HCT116 (cell line): Measurements from ENCODE around the gene MAP3K9. TPM values are rescaled to one million over a fixed set of nuclear protein-coding genes. Genes with fewer than 3 reads are reported as not detected.

Experiments
- ATAC-seq: fragments of 200-7000 bp; cut with Tn5 transposase; 2 replicates; pipeline ENCODE4 v1.9.1; 2020; ENCODE audit warnings: mild to moderate bottlenecking, moderate library complexity
- BruUV-seq: library from RNA; stranded (reverse); fragments of 400-500 nt; replicated peaks from 2 replicates; lab custom pipeline; 2021; lab: Mats Ljungman, UMichigan
- CTCF ChIA-PET: fragments of 300-600 bp; sonication (Branson Sonifier 250); formaldehyde crosslinking; loops from one replicate; lab custom pipeline; 2021; ENCODE audit warnings: antibody characterized with exemption; lab: Charles Lee
- POLR2A ChIA-PET: fragments of 300-600, 350-600 bp; sonication (Branson Sonifier 250); formaldehyde crosslinking; loops from one replicate; lab custom pipeline; 2021; ENCODE audit warnings: antibody characterized with exemption; lab: Charles Lee
- RAD21 ChIA-PET, 2 experiments: fragments of 300-600 bp; sonication (Branson Sonifier 250); formaldehyde crosslinking; loops; one replicate each; lab custom pipeline; 2023; ENCODE audit warnings: low total read pairs in 2 of 2; ENCODE audit not compliant: uncharacterized antibody in 2 of 2, unreplicated experiment in 2 of 2, low non-redundant PET in 1 of 2; lab: Charles Lee
- DNase-seq: peaks from one replicate; pipeline ENCODE4 v3.0.0-alpha.2; 2010; ENCODE audit warnings: low read depth, low spot score
- H2AFZ ChIP-seq: fragments of 200-600 bp; shearing (Covaris generic), sonication (generic); 2 replicates; pipeline ENCODE4 v1.6.1; 2017; ENCODE audit warnings: low read depth, mixed run types, mixed read lengths, antibody characterized with exemption, low read length; ENCODE audit not compliant: poor library complexity, severe bottlenecking
- H3K27ac ChIP-seq: 2 replicates; pipeline ENCODE4 v1.5.1; 2012; ENCODE audit warnings: low read depth, low read length
- H3K27me3 ChIP-seq: fragments of 200-600 bp; sonication (generic); 2 replicates; pipeline ENCODE4 v1.6.1; 2016; ENCODE audit warnings: mixed run types, low read length, mixed read lengths; ENCODE audit not compliant: insufficient read depth
- H3K36me3 ChIP-seq, 2 experiments: fragments of 200-500 bp in 1 of 2; fragments of 200-600 bp in 1 of 2; sonication (Bioruptor generic) in 1 of 2; sonication (generic) in 1 of 2; 2 replicates each; pipeline versions ENCODE4 v1.5.1 to v1.6.1; 2014 to 2016; ENCODE audit warnings: low read length in 2 of 2, inconsistent platforms in 1 of 2, mixed read lengths in 1 of 2, mixed run types in 1 of 2; ENCODE audit not compliant: insufficient read depth in 2 of 2, control insufficient read depth in 1 of 2
- H3K4me1 ChIP-seq, 2 experiments: fragments of 200-600 bp in 1 of 2; sonication (generic) in 1 of 2; 2 replicates each; pipeline versions ENCODE4 v1.5.1 to v1.6.1; 2012 to 2017; ENCODE audit warnings: low read length in 2 of 2, inconsistent platforms in 1 of 2, mild to moderate bottlenecking in 1 of 2, mixed read lengths in 1 of 2, mixed run types in 1 of 2, moderate library complexity in 1 of 2; ENCODE audit not compliant: insufficient read depth in 2 of 2, control insufficient read depth in 1 of 2
- H3K4me2 ChIP-seq: fragments of 200-600 bp; sonication (generic); 2 replicates; pipeline ENCODE4 v1.6.1; 2017; ENCODE audit warnings: mixed run types, low read length, mixed read lengths
- H3K4me3 ChIP-seq, 2 experiments: fragments of 200-600 bp in 1 of 2; sonication (generic) in 1 of 2; replicated peaks in 1 of 2; 2 replicates each; pipeline ENCODE4 v1.5.1; 2011 to 2016; ENCODE audit warnings: low read length in 2 of 2, control low read depth in 1 of 2, low read depth in 1 of 2, mild to moderate bottlenecking in 1 of 2, mixed read lengths in 1 of 2, mixed run types in 1 of 2
- H3K79me2 ChIP-seq: fragments of 200-600 bp; sonication (generic); 2 replicates; pipeline ENCODE4 v1.6.1; 2017; ENCODE audit warnings: mild to moderate bottlenecking, mixed run types, low read length, moderate library complexity, mixed read lengths; ENCODE audit not compliant: insufficient read depth
- H3K9ac ChIP-seq: fragments of 200-600 bp; sonication (generic); 2 replicates; pipeline ENCODE4 v1.6.1; 2016; ENCODE audit warnings: low read length, mixed read lengths
- H3K9me2 ChIP-seq: fragments of 200-600 bp; sonication (generic), shearing (Covaris generic); 2 replicates; pipeline ENCODE4 v1.6.1; 2017; ENCODE audit warnings: mixed run types, mild to moderate bottlenecking, moderate library complexity; ENCODE audit not compliant: insufficient read depth
- H3K9me3 ChIP-seq, 2 experiments: fragments of 200-500 bp in 1 of 2; fragments of 200-600 bp in 1 of 2; sonication (Bioruptor generic) in 1 of 2; sonication (generic) in 1 of 2; 2 replicates each; pipeline ENCODE4 v1.6.1; 2014 to 2017; ENCODE audit warnings: low read length in 2 of 2, mixed read lengths in 2 of 2, inconsistent platforms in 1 of 2, low read depth in 1 of 2, mild to moderate bottlenecking in 1 of 2, mixed run types in 1 of 2, moderate library complexity in 1 of 2; ENCODE audit not compliant: control insufficient read depth in 1 of 2, insufficient read depth in 1 of 2
- H4K20me1 ChIP-seq: fragments of 200-600 bp; sonication (generic), shearing (Covaris generic); 2 replicates; pipeline ENCODE4 v1.6.1; 2017; ENCODE audit warnings: mixed run types, mild to moderate bottlenecking, moderate library complexity; ENCODE audit not compliant: insufficient read depth
- CEBPB ChIP-seq: IDR thresholded peaks from 2 replicates; pipeline ENCODE4 v1.6.1; 2012; ENCODE audit warnings: low read depth
- EGR1 ChIP-seq: IDR thresholded peaks from 2 replicates; pipeline ENCODE4 v1.6.1; 2012; ENCODE audit warnings: low read depth
- ELF1 ChIP-seq: IDR thresholded peaks from 2 replicates; pipeline ENCODE4 v1.6.1; 2012; ENCODE audit warnings: low read depth, borderline replicate concordance
- EZH2phosphoT487 ChIP-seq: fragments of 200-600 bp; IDR thresholded peaks from 2 replicates; pipeline ENCODE4 v1.6.1; 2018; ENCODE audit warnings: antibody characterized with exemption, borderline replicate concordance
- FOSL1 ChIP-seq: IDR thresholded peaks from 2 replicates; pipeline ENCODE4 v1.6.1; 2012; ENCODE audit warnings: low read depth
- JUND ChIP-seq: IDR thresholded peaks from 2 replicates; pipeline ENCODE4 v1.6.1; 2012
- POLR2AphosphoS5 ChIP-seq: IDR thresholded peaks from 2 replicates; pipeline ENCODE4 v1.6.1; 2011; ENCODE audit warnings: mild to moderate bottlenecking, low read depth, low read length, moderate library complexity
- SIN3A ChIP-seq: IDR thresholded peaks from 2 replicates; pipeline ENCODE4 v1.6.1; 2012; ENCODE audit warnings: low read depth
- SP1 ChIP-seq: IDR thresholded peaks from 2 replicates; pipeline ENCODE4 v1.6.1; 2012; ENCODE audit warnings: low read depth
- SRF ChIP-seq: IDR thresholded peaks from 2 replicates; pipeline ENCODE4 v1.6.1; 2012; ENCODE audit warnings: low read depth
- YY1 ChIP-seq: IDR thresholded peaks from 2 replicates; pipeline ENCODE4 v1.6.1; 2011; ENCODE audit warnings: low read length, low read depth, moderate library complexity, mild to moderate bottlenecking; ENCODE audit not compliant: insufficient replicate concordance; ENCODE audit errors: extremely low read depth
- ZFX ChIP-seq: fragments of 450-650 bp; IDR thresholded peaks from 2 replicates; pipeline ENCODE4 v1.6.1; 2017
- ZNF274 ChIP-seq: fragments of 200-500 bp; sonication (Bioruptor generic); IDR thresholded peaks from 2 replicates; pipeline ENCODE4 v1.6.1; 2014; ENCODE audit warnings: mild to moderate bottlenecking, low read depth, low read length, inconsistent platforms
- intact Hi-C: fragments of 100-400 bp; cut with micrococcal nuclease; formaldehyde crosslinking; loops from 2 replicates; pipeline ENCODE4 v1.10.0; 2022
- total RNA-seq: library from RNA; stranded (reverse); gene quantifications from one replicate; pipeline ENCODE4 v1.2.1, GENCODE V29; 2021; ENCODE audit not compliant: unreplicated experiment
- TF ChIP-seq, protein P1 (sequence below): IDR thresholded peaks from 2 replicates; pipeline ENCODE4 v1.6.1; 2012
- TF ChIP-seq, protein P2 (sequence below): IDR thresholded peaks from 2 replicates; pipeline ENCODE4 v1.6.1; 2012
- TF ChIP-seq, protein P3 (sequence below): IDR thresholded peaks from 2 replicates; pipeline ENCODE4 v1.6.1; 2012; ENCODE audit warnings: low read depth
- TF ChIP-seq, protein P4 (sequence below): IDR thresholded peaks from 2 replicates; pipeline ENCODE4 v1.6.1; 2011; ENCODE audit warnings: mild to moderate bottlenecking, low read length, moderate library complexity; ENCODE audit not compliant: insufficient replicate concordance; ENCODE audit errors: extremely low read depth

Gene MAP3K9
- total RNA-seq, 1 experiment from 2014 or later, result 11.7 TPM

DNA sequence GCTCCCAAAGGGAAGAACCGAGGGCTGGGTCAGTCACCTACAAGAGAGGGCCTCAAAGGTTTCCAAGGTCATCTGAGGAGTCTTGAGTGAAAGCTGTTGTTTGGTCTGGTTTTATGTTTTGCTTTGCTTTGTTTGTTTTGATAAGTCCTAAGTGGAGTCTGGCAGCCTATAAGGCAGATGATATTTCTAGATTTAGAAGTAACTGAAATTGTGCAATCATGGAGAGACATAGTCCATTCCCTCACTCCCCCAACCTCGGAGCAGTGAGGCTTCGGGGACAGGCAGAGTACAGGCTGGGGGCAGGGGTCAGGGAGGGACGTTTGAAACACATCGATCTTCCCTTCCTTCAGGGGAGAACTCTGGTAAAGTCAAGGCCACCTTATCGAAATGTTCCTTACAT lies 125.3 kb downstream of the MAP3K9 start:
- POLR2A ChIA-PET, result no interaction called here
- Histone ChIP-seq H3K4me2 (no peak overlapping the region), H3K9me2 (no peaks in the 10 kb centered on the region)

DNA sequence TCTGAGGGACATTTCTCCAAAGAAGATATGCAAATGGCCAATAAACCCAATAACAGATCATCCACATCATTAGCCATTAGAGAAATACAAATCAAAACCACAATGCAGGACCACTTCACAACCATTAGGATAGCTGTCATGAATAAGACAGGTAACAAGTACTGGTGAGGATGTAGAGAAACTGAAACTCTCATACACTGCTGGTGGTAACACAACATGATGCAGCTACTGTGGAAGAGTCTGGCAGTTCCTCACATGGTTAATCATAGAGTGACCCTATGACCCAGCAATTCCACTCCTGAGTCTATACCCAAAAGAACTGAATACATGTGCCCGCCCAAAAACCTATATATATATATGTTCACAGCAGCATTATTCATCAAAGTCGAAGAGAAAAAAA lies 128.6 kb downstream of the MAP3K9 start:
- Histone ChIP-seq H3K4me2 (no peak overlapping the region), H2AFZ (no peak overlapping the region), H3K4me3 (no peak overlapping the region), H3K79me2 (no peaks in the 10 kb centered on the region), H3K4me1 (no peaks in the 10 kb centered on the region), H3K9ac (no peak overlapping the region), H3K9me2 (no peaks in the 10 kb centered on the region), H3K27me3 (no peaks in the 10 kb centered on the region), H3K36me3 (no peaks in the 10 kb centered on the region), H4K20me1 (no peaks in the 10 kb centered on the region), H3K27ac (no peak overlapping the region), H3K9me3 (no peaks in the 10 kb centered on the region)
- ChIA-PET RAD21 (no interaction called here), CTCF (no interaction called here), POLR2A (interaction anchor here (0.6 kb wide), 1 partner anchor 74 kb away, joined by 3 read pairs; no protein-coding TSS in a partner anchor)
- intact Hi-C loops, result no loop called here
- DNase-seq, result no peak
- ATAC-seq, result no peak
- no TSS peak for BruUV-seq
- TF ChIP-seq SRF (no peak), POLR2AphosphoS5 (no peak), SP1 (no peak), CEBPB (no peak), JUND (no peak), EGR1 (no peak), EZH2phosphoT487 (no peak), ELF1 (no peak), ZNF274 (no peak), SIN3A (no peak), YY1 (no peak)
- TF ChIP-seq, protein P1, sequence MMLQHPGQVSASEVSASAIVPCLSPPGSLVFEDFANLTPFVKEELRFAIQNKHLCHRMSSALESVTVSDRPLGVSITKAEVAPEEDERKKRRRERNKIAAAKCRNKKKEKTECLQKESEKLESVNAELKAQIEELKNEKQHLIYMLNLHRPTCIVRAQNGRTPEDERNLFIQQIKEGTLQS, result no peak
- TF ChIP-seq, protein P2, sequence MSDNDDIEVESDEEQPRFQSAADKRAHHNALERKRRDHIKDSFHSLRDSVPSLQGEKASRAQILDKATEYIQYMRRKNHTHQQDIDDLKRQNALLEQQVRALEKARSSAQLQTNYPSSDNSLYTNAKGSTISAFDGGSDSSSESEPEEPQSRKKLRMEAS, result no peak
- TF ChIP-seq, protein P3, sequence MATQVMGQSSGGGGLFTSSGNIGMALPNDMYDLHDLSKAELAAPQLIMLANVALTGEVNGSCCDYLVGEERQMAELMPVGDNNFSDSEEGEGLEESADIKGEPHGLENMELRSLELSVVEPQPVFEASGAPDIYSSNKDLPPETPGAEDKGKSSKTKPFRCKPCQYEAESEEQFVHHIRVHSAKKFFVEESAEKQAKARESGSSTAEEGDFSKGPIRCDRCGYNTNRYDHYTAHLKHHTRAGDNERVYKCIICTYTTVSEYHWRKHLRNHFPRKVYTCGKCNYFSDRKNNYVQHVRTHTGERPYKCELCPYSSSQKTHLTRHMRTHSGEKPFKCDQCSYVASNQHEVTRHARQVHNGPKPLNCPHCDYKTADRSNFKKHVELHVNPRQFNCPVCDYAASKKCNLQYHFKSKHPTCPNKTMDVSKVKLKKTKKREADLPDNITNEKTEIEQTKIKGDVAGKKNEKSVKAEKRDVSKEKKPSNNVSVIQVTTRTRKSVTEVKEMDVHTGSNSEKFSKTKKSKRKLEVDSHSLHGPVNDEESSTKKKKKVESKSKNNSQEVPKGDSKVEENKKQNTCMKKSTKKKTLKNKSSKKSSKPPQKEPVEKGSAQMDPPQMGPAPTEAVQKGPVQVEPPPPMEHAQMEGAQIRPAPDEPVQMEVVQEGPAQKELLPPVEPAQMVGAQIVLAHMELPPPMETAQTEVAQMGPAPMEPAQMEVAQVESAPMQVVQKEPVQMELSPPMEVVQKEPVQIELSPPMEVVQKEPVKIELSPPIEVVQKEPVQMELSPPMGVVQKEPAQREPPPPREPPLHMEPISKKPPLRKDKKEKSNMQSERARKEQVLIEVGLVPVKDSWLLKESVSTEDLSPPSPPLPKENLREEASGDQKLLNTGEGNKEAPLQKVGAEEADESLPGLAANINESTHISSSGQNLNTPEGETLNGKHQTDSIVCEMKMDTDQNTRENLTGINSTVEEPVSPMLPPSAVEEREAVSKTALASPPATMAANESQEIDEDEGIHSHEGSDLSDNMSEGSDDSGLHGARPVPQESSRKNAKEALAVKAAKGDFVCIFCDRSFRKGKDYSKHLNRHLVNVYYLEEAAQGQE, result no peak
- TF ChIP-seq, protein P4, sequence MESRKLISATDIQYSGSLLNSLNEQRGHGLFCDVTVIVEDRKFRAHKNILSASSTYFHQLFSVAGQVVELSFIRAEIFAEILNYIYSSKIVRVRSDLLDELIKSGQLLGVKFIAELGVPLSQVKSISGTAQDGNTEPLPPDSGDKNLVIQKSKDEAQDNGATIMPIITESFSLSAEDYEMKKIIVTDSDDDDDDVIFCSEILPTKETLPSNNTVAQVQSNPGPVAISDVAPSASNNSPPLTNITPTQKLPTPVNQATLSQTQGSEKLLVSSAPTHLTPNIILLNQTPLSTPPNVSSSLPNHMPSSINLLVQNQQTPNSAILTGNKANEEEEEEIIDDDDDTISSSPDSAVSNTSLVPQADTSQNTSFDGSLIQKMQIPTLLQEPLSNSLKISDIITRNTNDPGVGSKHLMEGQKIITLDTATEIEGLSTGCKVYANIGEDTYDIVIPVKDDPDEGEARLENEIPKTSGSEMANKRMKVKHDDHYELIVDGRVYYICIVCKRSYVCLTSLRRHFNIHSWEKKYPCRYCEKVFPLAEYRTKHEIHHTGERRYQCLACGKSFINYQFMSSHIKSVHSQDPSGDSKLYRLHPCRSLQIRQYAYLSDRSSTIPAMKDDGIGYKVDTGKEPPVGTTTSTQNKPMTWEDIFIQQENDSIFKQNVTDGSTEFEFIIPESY, result no peak

More for the DNA sequence above, 125.3 kb downstream of the MAP3K9 start:
- no peaks in the 10 kb centered on the region for H4K20me1 ChIP-seq
- H3K79me2 ChIP-seq, result no peaks in the 10 kb centered on the region
- no peak overlapping the region for H2AFZ ChIP-seq
- no peaks in the 10 kb centered on the region for H3K9me3 ChIP-seq
- no peak overlapping the region for H3K4me3 ChIP-seq
- ChIA-PET RAD21 (no interaction called here), CTCF (no interaction called here)
- DNase-seq (no peak), ATAC-seq (no peak)
- 0 out of 4 replicates have a peak, but pooled peaks cover 0 to 3% of the 10 kb centered on the region in 2 experiments for H3K4me1 ChIP-seq
- no peak overlapping the region for H3K9ac ChIP-seq
- no peaks in the 10 kb centered on the region for H3K27me3 ChIP-seq
- no peak for TF ChIP-seq FOSL1
- TF ChIP-seq POLR2AphosphoS5, result no peak
- no peak for TF ChIP-seq ZFX
- BruUV-seq, result no TSS peak
- no peaks in the 10 kb centered on the region for H3K36me3 ChIP-seq
- no peak overlapping the region for H3K27ac ChIP-seq
- intact Hi-C loops, result no loop called here
